ENCODE data around the gene RCAN2. TPM values are rescaled to one million over a fixed set of nuclear protein-coding genes. Genes with fewer than 3 reads are reported as not detected.
A peak's percentile ranks its signal among the peaks of the same experiment; 100 is the strongest.

RCAN2 gene
- total and polyA plus RNA-seq, 9 of the 15 experiments (the other 6 are each of a cell fraction or from before 2014, with no cell fraction given): 0.04 TPM; not detected in 8

DNA sequence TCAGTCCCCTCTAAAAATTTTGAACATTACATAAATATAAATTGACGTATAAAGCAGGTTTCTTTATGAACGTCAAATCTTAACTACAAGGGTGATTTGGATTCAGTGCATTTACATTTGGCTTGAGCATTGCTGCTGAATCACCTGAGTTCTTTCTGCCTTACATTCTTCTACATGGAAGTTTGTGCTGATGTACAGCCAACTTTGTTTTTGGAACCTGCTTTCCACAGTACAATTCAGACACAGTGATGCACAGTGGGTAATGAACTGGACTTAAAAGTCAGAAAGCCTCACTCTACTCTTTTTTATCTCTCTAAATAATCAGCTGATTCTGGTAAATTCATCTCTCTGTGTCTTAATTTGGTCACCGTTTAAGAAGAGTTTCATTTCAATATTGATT is 47.6 kb downstream of the RCAN2 start:
- TF ChIP-seq KAT8 (IDR thresholded peaks at IDR 0.05; ENCODE audit: low read depth) (no peak), U2AF2 (optimal IDR thresholded peaks at IDR 0.05; ENCODE audit: low read depth, low read length) (no peak)
- DNase-seq (ENCODE audit: extremely low read depth in 1 of 4, low spot score in 3 of 4) (no peak), FAIRE-seq (no peak), ATAC-seq (no peak)
- no TSS peak for BruUV-seq (replicated peaks)
- no peaks in the 10 kb centered on the region for H3K9me3 ChIP-seq (replicated peaks; ENCODE audit: control insufficient read depth, insufficient read depth, low read depth, low read length)
- no peak overlapping the region for H2AFZ ChIP-seq (ENCODE audit: low read depth, low read length)
- H3K9ac ChIP-seq (ENCODE audit: insufficient read depth in 1 of 2, low read depth in 2 of 2, low read length in 2 of 2): no peak overlapping the region
- H3K4me3 ChIP-seq: no peak overlapping the region
- H3K79me2 ChIP-seq (ENCODE audit: control insufficient read depth, insufficient read depth, low read length): no peaks in the 10 kb centered on the region
- no peaks in the 10 kb centered on the region for H3K9me1 ChIP-seq (ENCODE audit: control insufficient read depth, insufficient read depth, low read length)
- H4K20me1 ChIP-seq (replicated peaks; ENCODE audit: control insufficient read depth, insufficient read depth, low read length): no peaks in the 10 kb centered on the region
- intact Hi-C loops (cut with micrococcal nuclease): no loop called here
- CTCF ChIA-PET (ENCODE audit: low intra/inter-chr PET ratio): no interaction called here
- H3K4me2 ChIP-seq (ENCODE audit: insufficient read depth, low read length): no peak overlapping the region
- H3K27me3 ChIP-seq (ENCODE audit: control insufficient read depth in 2 of 2, insufficient read depth in 2 of 2, low read length in 2 of 2): no peaks in the 10 kb centered on the region
- POLR2A ChIA-PET: interaction anchor here (0.6 to 1.0 kb wide), 2 partner anchors 15 to 1004 kb away, joined by 3 read pairs; no protein-coding TSS in a partner anchor
- 5% methylated on average over 3 of the region's 3 CpGs for WGBS (ENCODE audit: insufficient coverage, low coverage, missing lambda C conversion rate)
- in situ Hi-C loops (cut with MboI): no loop called here
- no peaks in the 10 kb centered on the region for H3K36me3 ChIP-seq (ENCODE audit: control insufficient read depth, insufficient read depth, low read length)
- H3K4me1 ChIP-seq (replicated peaks in 1 of 2; ENCODE audit: control insufficient read depth in 2 of 2, insufficient read depth in 2 of 2, low read length in 2 of 2): no peaks in the 10 kb centered on the region
- no peak overlapping the region for H3K27ac ChIP-seq (ENCODE audit: extremely low read depth, low read depth, low read length)

DNA sequence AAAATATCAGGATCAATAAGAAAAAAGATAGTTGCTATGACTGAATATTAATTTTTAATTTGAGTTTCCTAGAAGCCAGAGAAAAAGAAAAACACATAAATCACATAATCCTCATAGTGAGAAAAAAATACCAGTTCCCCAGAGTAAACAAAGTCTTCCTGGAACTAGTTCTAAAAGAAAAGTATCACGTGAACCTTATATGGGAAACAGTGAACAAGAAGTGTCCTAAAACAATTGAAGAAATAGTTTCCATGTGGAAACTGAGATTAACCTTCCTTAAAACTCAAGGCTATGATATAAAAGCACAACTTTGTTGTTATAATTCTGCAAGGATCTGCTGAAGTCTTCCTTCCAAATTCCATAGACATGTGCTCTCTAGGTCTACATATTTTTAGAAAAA is 50.6 kb downstream of the RCAN2 start:
- in situ Hi-C loops (cut with MboI) (no loop called here), intact Hi-C loops (cut with micrococcal nuclease) (no loop called here)
- Histone ChIP-seq H3K4me2 (ENCODE audit: insufficient read depth, low read length) (no peak overlapping the region), H3K4me1 (replicated peaks in 1 of 2; ENCODE audit: control insufficient read depth in 2 of 2, insufficient read depth in 2 of 2, low read length in 2 of 2) (peaks cover 0 to 9% of the 10 kb centered on the region in 2 experiments; a peak in 2 of 5 replicates), H3K27me3 (ENCODE audit: control insufficient read depth in 2 of 2, insufficient read depth in 2 of 2, low read length in 2 of 2) (no peaks in the 10 kb centered on the region), H3K79me2 (ENCODE audit: control insufficient read depth, insufficient read depth, low read length) (no peaks in the 10 kb centered on the region), H3K9me3 (replicated peaks; ENCODE audit: control insufficient read depth, insufficient read depth, low read depth, low read length) (no peaks in the 10 kb centered on the region), H3K9ac (ENCODE audit: insufficient read depth in 1 of 2, low read depth in 2 of 2, low read length in 2 of 2) (no peak overlapping the region), H3K9me1 (ENCODE audit: control insufficient read depth, insufficient read depth, low read length) (no peaks in the 10 kb centered on the region), H3K4me3 (no peak overlapping the region), H3K27ac (ENCODE audit: extremely low read depth, low read depth, low read length) (no peak overlapping the region), H4K20me1 (replicated peaks; ENCODE audit: control insufficient read depth, insufficient read depth, low read length) (no peaks in the 10 kb centered on the region), H2AFZ (ENCODE audit: low read depth, low read length) (no peak overlapping the region), H3K36me3 (ENCODE audit: control insufficient read depth, insufficient read depth, low read length) (no peaks in the 10 kb centered on the region)
- 0% methylated on average over 1 of the region's 1 CpG for WGBS (ENCODE audit: insufficient coverage, low coverage, missing lambda C conversion rate)
- ATAC-seq (no peak), FAIRE-seq (no peak), DNase-seq (ENCODE audit: extremely low read depth in 1 of 4, low spot score in 3 of 4) (no peak)
- ChIA-PET POLR2A (no interaction called here), CTCF (ENCODE audit: low intra/inter-chr PET ratio) (no interaction called here)
- no TSS peak for BruUV-seq (replicated peaks)
- TF ChIP-seq, protein P1, sequence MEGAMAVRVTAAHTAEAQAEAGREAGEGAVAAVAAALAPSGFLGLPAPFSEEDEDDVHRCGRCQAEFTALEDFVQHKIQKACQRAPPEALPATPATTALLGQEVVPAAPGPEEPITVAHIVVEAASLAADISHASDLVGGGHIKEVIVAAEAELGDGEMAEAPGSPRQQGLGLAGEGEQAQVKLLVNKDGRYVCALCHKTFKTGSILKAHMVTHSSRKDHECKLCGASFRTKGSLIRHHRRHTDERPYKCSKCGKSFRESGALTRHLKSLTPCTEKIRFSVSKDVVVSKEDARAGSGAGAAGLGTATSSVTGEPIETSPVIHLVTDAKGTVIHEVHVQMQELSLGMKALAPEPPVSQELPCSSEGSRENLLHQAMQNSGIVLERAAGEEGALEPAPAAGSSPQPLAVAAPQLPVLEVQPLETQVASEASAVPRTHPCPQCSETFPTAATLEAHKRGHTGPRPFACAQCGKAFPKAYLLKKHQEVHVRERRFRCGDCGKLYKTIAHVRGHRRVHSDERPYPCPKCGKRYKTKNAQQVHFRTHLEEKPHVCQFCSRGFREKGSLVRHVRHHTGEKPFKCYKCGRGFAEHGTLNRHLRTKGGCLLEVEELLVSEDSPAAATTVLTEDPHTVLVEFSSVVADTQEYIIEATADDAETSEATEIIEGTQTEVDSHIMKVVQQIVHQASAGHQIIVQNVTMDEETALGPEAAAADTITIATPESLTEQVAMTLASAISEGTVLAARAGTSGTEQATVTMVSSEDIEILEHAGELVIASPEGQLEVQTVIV (CRISPR knock-in tag; IDR thresholded peaks at IDR 0.05; ENCODE audit: borderline replicate concordance): 0 out of 2 replicates have a peak, but pooled peaks have one; percentile 13
- TF ChIP-seq TCF7 (IDR thresholded peaks at IDR 0.05; ENCODE audit: borderline replicate concordance): no peak

All from K562 (cell line).